ENCODE measurements around the gene GNB1L.

DNA sequence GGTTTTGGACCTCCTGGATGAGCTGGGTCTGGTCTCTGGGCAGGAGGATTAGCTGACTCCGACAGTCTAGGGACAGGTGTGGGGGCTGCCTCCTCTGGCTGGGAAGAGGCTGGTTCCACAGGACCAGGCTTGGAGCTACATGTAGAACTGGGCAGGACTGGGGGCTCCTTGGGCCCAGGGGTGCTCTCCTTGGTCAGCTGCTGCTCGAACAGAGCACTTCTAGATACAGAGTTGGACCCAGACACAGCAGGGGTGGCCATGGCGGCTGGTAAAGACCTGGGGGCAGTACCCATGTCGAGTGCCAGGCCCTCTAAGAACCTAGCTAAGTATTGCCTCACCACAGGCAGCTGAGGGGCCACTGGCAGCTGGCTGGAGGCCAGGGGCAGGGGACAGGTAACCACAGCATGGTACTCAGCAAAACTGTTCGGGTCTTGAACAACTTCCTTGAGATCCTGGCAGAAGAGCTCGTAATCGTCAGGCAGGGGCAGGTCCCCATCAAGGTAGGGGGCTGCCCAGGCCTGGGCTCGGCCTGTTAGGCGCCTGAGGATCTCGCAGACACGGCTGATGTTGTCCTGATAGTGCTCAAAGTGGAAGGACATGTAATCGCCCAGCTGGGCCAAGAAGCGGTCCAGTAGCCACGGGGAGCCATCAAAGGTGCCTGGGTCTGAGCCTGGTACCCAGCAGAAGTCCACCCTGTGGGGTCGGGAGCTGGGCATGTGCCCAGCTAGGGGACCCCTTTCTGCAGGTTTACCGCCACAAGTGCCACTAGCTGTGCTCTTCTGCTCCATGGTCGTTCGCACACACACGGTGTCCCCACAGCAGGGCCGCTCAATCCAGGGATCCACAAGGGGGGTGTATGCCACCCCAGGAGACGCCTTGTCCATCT is 3.1 kb downstream of the GNB1L start:
- TF ChIP-seq, protein P1, sequence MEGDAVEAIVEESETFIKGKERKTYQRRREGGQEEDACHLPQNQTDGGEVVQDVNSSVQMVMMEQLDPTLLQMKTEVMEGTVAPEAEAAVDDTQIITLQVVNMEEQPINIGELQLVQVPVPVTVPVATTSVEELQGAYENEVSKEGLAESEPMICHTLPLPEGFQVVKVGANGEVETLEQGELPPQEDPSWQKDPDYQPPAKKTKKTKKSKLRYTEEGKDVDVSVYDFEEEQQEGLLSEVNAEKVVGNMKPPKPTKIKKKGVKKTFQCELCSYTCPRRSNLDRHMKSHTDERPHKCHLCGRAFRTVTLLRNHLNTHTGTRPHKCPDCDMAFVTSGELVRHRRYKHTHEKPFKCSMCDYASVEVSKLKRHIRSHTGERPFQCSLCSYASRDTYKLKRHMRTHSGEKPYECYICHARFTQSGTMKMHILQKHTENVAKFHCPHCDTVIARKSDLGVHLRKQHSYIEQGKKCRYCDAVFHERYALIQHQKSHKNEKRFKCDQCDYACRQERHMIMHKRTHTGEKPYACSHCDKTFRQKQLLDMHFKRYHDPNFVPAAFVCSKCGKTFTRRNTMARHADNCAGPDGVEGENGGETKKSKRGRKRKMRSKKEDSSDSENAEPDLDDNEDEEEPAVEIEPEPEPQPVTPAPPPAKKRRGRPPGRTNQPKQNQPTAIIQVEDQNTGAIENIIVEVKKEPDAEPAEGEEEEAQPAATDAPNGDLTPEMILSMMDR (IDR thresholded peaks at IDR 0.05), result no peak
- TF ChIP-seq POLR2A (IDR thresholded peaks at IDR 0.05), result no peak
